GM18508 (cell line): ENCODE measurements around the gene SERPINH1.

Source experiments
- ATAC-seq: cut with Tn5 transposase; IDR thresholded peaks from one replicate; pipeline ENCODE4 v1.9.1; 2021; ENCODE audit warnings: moderate number of reproducible peaks; ENCODE audit not compliant: insufficient read depth, unreplicated experiment

The SERPINH1 gene

DNA sequence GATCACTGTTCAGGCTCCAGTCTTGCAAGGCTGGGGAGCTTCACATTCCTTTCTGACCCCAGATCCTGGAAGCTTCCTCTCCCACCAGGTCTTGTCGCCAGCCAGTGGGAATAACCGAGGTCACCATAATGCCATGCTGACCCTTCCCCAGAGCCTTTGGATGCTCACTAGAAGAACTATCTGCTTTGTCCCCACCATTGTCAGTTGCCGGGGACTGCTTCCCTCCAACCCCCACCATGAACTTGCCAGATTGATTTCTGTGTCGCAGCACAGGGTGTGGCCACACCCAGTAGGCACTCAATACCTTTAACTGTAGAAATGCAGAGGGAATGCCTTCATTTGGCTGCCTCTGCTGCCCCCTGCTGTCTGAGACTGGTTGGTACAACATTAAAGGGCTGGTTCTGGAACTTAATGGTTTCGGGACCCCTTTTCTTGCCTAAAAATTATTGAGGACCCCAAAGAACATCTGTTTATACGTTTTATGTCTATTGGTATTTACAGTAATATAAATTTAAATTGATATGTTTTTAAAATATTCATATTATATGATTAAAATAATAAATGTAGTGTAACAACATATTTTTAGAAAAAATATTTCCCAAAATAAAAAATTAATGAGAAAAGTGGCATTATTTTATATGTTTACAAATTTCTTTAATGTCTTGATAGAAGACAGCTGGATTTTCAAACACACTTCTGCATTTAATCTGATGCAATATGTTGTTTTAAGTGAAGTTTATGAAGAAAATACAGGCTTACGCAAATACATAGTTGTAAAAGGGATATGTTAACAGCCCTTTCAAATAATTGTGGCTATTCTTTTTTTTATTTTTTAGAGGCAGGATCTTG is 29.6 kb upstream of the SERPINH1 start:
- ATAC-seq, result no peak

DNA sequence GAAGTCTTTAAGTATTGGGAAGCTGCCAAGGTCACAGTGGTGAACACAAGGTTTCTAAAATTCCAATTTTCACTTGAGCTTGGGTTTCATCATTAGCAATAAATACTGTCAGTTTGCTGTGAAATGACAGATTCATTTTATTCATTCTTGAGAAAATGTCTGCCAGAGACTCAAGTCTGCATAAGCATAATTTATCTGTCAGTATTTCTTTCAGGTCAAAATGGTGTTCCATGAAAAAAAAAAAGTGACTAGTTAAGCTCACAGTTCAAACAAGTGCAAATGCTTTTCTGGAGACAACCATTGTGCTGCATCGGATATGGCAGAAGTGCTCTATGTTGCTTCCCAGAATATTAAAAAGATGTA is 28.2 kb upstream of the SERPINH1 start:
- ATAC-seq, result no peak

DNA sequence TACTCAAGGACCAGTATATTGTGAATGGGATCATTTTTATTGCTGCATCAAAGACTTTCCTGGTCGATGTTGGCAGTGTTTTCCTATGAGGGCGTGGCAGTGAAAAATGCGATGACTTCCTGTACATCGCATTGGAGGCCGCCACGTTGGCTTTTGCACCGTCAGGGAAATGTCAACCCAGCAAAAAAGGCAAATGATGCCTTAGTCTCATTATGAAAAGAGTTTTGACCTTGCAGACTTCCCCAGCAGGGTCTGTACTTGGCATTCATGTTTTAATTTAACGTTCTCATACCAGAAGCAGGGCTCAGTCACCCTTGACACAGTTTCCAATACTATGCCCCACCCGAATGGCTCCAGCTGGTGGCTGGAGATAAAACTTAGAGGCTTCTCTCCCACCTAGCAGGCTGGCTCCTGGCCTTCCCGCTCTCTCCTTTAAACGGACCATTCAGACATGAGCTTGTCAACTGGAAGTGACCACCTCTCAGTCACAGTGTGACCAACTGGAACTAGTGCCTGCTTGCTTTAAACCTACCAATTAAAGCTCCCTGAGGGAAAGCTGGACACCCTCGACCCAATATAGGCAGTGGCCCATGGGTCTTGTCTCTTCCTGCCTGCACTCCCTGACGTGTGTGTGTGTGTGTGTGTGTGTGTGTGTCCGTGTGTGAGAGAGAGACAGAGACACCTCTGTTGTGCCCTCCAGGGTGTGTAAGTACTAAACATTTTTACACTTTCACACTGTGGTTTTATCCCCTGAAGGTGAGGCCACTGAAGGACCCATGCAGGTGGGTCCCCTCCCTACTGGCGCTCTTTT is 27.6 kb upstream of the SERPINH1 start:
- no peak for ATAC-seq

DNA sequence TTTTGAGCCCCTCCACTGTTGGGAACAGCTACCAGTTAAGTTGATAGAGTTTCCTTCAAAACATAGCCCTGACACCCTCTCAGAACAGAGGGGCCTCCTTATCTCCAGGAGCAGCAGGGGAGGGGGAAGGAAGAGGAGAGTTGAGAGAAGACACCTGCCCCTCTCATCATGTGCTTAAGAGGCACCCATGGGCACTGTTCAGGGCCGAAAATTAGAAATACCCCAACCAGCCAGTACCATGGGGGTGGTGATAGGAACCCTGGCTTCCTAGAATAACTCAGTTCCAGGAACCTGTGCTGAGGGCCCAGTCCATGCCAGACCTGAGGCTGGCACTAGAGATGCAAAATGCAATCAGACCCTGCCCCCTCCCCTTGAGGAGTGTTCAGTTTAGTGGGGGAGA is 27.0 kb upstream of the SERPINH1 start:
- ATAC-seq, result no peak

DNA sequence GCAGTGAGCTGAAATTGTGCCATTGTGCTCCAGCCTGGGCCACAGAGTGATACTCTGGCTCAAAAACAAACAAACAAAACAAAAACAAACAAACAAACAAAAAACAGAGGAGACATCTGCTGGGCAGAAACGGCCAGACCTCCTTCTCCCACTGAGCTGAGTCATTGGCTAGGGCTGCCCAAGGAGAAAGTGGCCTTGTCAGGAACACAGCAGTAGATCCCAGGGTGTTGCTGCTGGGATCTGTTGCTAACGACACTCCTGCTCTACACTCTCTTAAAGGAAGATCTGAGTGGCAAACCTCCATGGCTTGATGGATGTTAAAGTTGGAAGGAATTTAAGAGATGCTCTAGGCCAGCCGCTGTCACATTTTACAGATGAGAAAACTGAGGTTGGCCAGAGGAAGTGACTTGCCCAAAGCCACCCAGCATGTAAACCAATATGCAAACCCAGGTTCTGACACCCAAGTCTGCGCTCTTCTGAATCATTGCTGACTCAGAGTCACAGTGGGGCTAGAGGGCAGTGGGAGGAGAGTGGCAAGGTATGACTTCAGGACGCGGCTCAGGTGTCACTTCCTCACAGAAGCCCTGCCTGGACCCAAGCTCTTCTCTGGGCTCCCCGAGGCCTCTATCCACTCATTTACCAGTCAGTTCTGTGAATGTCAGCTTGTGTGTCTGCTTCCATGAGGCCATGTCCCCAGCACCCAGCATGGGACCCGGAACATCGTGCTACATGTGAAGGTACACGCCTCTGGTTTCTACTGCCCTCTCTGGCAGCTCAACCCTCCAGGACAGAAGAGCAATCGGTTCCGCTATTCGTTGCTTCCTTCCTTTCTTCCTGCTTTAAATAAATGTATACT is 25.0 kb upstream of the SERPINH1 start:
- no peak for ATAC-seq

DNA sequence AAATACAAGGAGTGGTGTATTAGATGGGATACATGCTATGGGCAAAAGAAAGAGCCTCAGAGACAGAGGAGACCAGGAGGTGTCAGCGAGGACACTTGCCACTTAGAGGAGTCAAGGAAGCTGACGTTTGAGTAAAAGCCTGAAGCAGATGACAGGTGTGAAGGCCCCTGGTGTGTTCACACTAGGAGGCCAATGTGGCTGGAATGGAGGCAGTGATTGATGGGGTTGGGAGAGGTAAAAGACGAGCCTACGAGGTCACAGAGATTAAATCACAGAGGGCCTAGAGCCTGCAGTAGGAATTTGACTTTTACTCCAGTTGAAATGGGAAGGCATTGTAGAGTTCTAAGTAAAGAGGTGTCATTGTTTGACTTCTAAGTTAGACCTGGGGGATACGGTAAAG is 24.3 kb upstream of the SERPINH1 start:
- no peak for ATAC-seq

DNA sequence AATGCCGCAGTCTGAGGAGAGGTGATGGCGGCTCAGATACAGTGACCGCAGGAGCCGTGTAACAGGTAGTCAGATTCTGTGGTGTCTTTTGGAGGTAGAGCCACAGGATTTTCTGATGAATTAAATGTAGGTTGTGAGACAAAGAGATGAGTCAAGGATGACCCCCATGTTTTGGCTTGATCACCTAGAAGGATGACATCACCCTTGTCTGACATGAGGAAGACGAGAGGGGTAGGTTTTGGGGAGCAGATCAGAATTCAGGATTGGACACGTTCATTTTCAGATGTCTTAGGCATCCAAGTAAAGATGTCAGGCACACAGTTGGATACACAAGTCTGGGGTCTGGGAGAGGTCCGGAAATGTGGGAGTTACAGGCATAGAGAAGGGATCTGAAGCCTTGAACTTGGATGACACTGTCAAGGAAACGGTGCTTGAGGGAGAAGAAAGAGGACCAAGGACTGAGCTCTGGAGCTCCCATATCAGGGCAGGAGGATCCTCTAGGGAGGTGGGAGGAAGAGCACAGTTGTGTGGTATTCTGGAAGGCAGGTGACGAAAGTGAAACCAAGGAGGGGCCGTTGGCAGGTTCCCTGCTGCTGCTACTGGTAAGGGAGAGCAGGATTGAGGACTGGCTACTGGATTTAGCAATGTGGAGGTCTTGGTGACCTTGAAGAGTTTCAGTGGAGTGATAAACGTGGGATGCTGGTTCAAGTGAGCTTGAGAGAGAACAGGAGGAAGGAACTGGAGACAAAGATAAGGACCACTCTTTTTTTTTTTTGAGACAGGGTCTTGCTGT is 23.7 kb upstream of the SERPINH1 start:
- no peak for ATAC-seq

DNA sequence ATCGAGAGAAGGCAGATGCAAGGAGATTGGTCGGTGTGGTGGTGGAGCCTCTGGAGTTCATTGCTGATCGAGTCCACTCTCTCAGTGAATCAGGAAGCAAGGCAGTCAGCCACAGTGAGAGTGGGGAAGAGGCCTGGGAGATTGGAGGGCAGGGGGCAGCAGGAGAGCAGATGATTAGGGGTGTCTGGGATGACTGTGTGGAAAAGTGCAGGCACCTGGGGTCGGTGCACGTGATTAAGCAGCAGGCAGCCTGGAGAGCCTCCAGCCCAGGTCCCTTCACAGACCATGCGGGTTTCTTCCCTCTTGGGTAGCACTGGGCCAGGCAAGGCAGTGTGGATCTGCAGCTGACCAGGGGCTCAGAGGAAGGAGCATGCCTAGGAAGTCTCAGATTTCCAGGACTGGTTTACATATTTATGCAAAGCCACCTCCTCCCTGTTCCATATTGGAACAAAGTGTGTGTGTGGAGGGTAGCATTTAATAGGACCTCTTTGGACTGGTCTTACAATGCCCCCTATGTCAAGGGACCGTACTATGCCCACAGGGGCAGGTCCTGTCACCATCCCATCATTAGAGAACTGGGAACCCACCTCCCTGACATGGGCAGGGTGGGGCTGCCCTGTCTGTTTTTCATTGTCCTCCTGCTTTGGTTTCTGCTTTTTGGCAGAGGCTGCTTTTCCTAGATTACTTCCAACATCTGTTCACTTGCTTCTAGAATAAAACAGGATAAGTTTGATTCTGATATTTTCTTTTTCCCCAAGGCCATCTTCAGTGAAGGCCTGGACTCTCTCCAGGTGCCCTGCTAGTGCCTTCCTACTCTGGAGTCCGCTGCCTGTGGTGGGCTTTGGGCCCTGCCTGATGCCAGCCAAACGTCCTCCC is 22.4 kb upstream of the SERPINH1 start:
- ATAC-seq, result no peak

DNA sequence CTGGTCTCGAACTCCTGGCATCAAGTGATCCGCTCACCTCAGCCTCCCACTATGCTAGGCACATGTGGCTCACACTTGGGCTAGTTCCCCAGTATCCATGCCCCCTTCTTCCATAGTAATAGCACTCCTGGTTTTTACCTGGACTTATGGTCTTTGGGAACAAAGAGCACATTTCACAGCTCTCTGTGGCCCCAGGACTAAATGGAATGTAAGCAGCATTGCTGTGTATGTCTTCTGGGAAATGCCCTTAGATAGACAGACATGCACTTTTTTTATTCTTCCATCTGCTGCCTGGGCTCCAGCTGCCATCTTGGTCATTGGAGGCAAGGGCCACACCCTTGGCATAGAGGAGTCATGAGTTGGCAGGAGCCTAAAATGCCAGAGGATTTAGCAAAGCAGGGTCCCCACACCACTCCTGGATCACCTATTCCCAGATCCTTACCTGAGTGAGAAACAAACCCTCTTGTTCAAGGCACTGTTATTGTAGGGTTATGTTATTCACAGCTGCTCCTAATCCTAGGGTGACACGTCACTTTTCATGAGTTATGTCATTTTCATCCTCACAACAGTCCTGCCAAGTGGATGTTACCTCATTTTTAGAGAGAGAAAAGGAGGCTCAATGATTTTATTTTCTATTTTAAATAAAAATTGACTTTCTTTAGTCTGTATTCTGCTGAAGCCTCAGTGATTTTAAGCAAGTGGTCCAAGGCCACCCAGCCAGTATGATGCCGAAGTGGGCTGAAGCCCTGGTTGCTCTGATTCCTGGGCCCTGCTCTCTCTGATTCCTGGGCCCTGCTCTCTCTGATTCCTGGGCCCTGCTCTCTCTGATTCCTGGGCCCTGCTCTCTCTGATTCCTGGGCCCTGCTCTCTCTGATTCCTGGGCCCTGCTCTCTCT is 20.6 kb upstream of the SERPINH1 start:
- no peak for ATAC-seq

DNA sequence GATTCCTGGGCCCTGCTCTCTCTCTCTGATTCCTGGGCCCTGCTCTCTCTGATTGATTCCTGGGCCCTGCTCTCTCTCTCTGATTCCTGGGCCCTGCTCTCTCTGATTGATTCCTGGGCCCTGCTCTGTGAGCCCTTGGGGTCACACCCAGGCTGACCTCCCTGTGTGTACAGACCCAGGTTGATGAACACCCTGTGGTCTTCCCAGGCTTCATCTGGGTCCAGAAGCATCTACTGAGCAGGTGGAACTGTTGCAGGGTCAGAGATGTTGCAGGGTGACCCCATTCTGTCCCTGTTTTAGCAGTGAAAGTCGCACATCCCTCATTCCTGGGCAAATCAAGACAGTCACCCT is 20.0 kb upstream of the SERPINH1 start:
- ATAC-seq, result no peak

DNA sequence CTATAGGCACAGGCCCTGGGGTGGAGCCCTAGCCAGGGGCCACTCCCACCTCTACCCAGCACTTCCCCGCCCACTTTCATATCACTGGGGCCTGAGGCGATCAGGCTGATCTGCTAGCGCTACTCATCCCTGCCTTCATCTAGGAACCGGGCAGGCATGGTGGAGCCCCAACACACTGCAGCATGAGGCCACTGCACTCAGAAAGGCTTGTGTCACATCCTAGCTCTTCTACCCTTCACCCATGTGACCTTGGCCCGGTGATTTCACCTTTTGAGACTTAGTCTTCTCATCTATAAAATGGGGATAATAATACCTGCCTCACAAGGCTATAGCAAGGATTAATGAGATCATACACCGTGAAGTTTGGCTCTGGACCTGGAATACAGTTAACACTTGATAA is 18.2 kb upstream of the SERPINH1 start:
- no peak for ATAC-seq

DNA sequence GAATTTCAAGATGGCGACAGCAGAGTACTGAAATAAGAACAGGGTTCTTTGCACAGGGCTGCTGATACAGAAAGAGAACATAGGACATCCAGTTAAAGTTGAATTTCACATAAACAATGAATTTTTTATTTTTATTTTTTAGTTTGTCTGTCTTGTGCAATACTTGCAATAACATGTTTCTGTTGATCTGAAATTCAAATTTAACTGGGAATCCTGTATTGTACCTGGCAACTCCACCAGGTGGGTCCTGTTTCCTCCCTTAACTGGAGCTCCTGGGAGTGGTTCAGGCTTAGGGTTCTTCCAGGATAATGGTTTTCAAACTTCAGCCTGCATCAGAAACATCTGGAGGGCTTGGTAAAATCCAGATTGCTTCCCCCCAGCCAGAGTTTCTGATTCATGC is 14.9 kb upstream of the SERPINH1 start:
- no peak for ATAC-seq

DNA sequence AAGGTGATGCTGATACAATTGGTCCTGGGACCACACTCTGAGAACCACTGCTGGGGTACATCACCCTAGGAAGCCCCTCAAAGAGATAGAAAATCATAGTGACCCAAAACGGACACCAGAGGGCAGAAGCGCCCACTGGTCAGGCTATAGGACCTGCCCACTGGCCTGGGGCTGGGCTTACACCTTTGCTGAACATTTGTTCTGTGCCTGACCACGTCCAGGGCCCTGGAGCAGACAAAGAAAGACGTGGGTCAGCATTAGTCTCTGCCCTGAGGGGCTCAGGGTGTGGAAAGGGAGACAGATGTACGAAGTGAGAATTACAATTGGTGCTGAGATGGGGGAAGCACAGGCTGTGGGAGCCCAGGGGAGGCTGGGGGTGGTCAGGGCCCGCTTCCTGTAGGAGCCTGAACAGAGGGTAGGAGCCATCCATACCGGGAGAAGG is 14.4 kb upstream of the SERPINH1 start:
- ATAC-seq, result no peak

DNA sequence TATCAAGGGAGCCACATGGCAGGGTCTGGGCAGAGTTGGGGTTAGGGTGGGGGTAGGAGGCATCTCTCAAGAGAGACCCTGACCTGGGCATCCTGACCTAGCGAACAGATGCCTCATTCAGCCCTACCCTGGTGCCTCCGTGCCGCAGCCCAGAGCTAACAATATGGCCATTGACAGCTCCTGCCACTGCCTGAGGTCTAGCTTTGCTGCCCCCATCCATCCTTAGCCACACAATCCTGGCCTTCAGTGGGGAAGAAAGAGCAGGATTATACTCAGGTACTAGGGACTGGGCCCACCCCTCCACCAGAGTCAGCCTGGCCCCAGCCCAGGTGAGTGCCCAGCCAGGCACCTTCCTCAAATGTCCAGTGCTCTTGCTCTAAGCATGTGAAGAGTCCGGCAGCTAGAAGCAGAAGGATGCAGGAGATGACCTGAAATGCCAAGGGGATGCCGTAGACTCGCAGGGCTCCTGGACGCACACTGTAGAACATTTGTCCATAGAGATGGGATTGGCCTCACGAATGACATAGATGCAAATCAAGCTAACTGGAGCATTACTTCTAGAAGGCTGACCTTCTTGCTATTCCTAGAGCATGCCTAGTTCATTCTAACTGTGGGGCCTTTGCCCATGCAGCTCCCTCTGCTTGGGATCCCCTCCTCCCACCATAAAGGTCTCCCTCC is 13.3 kb upstream of the SERPINH1 start:
- ATAC-seq, result no peak

DNA sequence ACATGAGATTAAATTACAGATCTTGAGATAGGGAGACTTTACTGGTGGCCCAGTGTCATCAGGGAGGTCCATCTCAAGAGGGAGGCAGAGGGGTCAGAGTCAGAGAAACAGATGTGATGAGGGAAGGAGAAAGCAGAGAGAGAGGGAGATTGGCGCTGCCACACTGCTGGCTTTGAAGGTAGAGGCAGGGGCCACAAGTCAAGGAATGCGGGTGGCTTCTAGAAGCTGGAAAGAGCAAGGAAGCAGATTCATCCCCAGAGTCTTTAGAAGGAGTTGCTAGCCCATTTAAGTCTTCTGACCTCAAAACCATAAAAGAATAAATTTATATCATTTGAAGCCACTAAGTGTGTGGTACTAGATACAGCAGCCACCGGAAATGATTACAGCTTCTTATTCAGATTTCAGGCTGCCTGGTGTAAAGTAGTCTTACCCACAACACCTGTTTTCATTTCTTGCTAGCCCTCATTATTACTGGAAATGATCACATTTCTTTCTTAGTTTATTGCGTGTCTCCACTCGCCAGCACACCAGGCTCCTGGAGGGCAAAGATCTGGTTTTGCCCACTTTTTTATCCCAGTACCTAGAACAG is 12.6 kb upstream of the SERPINH1 start:
- no peak for ATAC-seq

DNA sequence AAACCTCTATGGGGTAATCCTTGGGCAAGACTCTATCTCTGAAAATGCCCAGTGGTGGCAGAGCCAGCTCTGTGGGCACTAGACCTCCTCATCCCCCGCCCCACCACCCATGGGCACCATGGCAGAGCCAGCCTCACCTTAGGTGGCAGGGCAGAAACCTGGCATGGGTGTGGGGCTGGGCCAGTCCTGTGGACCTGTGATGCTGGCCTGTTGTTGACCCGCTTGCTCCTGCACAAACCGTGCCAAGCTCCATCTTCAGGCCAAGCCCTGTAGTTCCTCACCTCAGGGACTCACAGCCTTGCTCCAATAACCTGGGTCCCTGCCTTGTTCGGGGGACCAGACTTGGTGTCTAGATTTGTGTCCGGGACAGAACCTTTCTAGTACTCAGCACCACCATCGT is 8.9 kb upstream of the SERPINH1 start:
- ATAC-seq, result no peak

DNA sequence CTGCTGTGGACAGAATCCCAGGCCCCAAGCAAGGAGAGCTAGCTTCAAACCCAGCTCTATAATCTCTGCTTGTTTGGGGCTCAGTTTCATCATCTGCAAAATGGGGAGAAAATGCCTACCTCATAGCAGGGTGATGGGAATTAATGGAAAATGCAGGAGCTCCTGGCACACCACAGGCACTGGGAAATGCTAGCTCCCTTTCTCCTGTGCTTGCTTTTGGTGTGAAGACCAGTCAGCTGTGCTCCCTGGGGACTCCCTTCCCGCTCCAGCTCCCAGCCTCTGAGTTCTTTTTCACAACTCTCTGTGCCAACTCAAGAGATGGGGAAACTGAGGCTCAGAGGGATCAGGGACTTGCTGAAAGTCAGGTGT is 8.2 kb upstream of the SERPINH1 start:
- no peak for ATAC-seq
